Keratinocyte (primary cell): ENCODE measurements around the gene TCF15. TPM values are rescaled to one million over a fixed set of nuclear protein-coding genes. Genes with fewer than 3 reads are reported as not detected.

Experiments
- DNase-seq: peaks from one replicate; pipeline ENCODE4 v3.0.0-alpha.2; 2011; ENCODE audit warnings: low read depth, missing footprints, low spot score
- FAIRE-seq: peaks from 2 replicates; lab custom pipeline; 2011; peaks lifted over from hg19 to GRCh38; lab: Jason Lieb, UNC
- H2AFZ ChIP-seq: 2 replicates; pipeline ENCODE4 v1.6.0; 2012; ENCODE audit warnings: low read length, control low read depth, inconsistent platforms; ENCODE audit not compliant: control insufficient read depth
- H3K27ac ChIP-seq: 2 replicates; pipeline ENCODE4 v1.5.1; 2011; ENCODE audit warnings: low read length; ENCODE audit not compliant: control insufficient read depth, insufficient read depth
- H3K27me3 ChIP-seq: 3 replicates; pipeline ENCODE4 v1.6.0; 2011; ENCODE audit warnings: low read length; ENCODE audit not compliant: control insufficient read depth, insufficient read depth; ENCODE audit errors: extremely low read depth
- H3K36me3 ChIP-seq, 2 experiments: 2 replicates in 1 of 2; 3 replicates in 1 of 2; pipeline ENCODE4 v1.5.1; 2011; ENCODE audit warnings: low read length in 2 of 2, mild to moderate bottlenecking in 1 of 2; ENCODE audit not compliant: control insufficient read depth in 2 of 2, insufficient read depth in 2 of 2; ENCODE audit errors: extremely low read depth in 1 of 2
- H3K4me1 ChIP-seq: 3 replicates; pipeline ENCODE4 v1.5.1; 2011; ENCODE audit warnings: low read length; ENCODE audit not compliant: control insufficient read depth, insufficient read depth; ENCODE audit errors: extremely low read depth
- H3K4me2 ChIP-seq: 3 replicates; pipeline ENCODE4 v1.6.0; 2011; ENCODE audit warnings: low read depth, low read length; ENCODE audit not compliant: control insufficient read depth, insufficient read depth; ENCODE audit errors: extremely low read depth
- H3K4me3 ChIP-seq, 3 experiments: fragments of 200-600 bp in 1 of 3; sonication (generic) in 1 of 3; 2 replicates in 2 of 3; 3 replicates in 1 of 3; pipeline ENCODE4 v1.5.1; 2011 to 2016; ENCODE audit warnings: low read length in 3 of 3, mild to moderate bottlenecking in 3 of 3, control low read depth in 2 of 3, inconsistent platforms in 1 of 3, low read depth in 1 of 3, mixed read lengths in 1 of 3, mixed run types in 1 of 3, moderate library complexity in 1 of 3; ENCODE audit not compliant: control insufficient read depth in 2 of 3, insufficient read depth in 2 of 3; ENCODE audit errors: extremely low read depth in 1 of 3
- H3K79me2 ChIP-seq: 2 replicates; pipeline ENCODE4 v1.6.0; 2012; ENCODE audit warnings: low read length; ENCODE audit not compliant: control insufficient read depth, insufficient read depth
- H3K9ac ChIP-seq: 3 replicates; pipeline ENCODE4 v1.6.0; 2011; ENCODE audit warnings: low read length; ENCODE audit not compliant: control insufficient read depth, insufficient read depth; ENCODE audit errors: extremely low read depth
- H3K9me1 ChIP-seq: 3 replicates; pipeline ENCODE4 v1.6.0; 2011; ENCODE audit warnings: low read length; ENCODE audit not compliant: control insufficient read depth, insufficient read depth; ENCODE audit errors: extremely low read depth
- H3K9me3 ChIP-seq: 2 replicates; pipeline ENCODE4 v1.5.1; 2012; ENCODE audit warnings: low read depth, low read length; ENCODE audit not compliant: control insufficient read depth
- H4K20me1 ChIP-seq: 3 replicates; pipeline ENCODE4 v1.6.0; 2011; ENCODE audit warnings: low read length; ENCODE audit not compliant: control insufficient read depth, insufficient read depth; ENCODE audit errors: extremely low read depth
- CTCF ChIP-seq, 3 experiments: IDR thresholded peaks in 1 of 3; conservative IDR thresholded peaks in 1 of 3; optimal IDR thresholded peaks in 1 of 3; 2 replicates in 2 of 3; 3 replicates in 1 of 3; pipeline versions ENCODE3 to v1.5.1; 2011; ENCODE audit warnings: low read length in 3 of 3, mild to moderate bottlenecking in 3 of 3, moderate library complexity in 2 of 3, control low read depth in 1 of 3, inconsistent platforms in 1 of 3; ENCODE audit not compliant: insufficient read depth in 2 of 3; ENCODE audit errors: extremely low read depth in 1 of 3
- EZH2 ChIP-seq: IDR thresholded peaks from one replicate; pipeline ENCODE4 v1.6.1; 2012; ENCODE audit warnings: inconsistent platforms, mild to moderate bottlenecking, low read length, moderate library complexity
- dilution Hi-C: fragments of 300-500 bp; cut with MboI; formaldehyde crosslinking; loops from one replicate; pipeline ENCODE4 v1.7.0; 2020; ENCODE audit warnings: low sequenced_read_pairs; ENCODE audit not compliant: extremely low pct_ligation_motif_present
- polyA plus RNA-seq, 5 experiments: library from polyadenylated mRNA; depleted of rRNA in 3 of 5; stranded (reverse) in 3 of 5; stranded (forward) in 1 of 5; unstranded in 1 of 5; fragments of >200 nt; gene quantifications; 1 replicate in 1 of 5; 2 replicates in 3 of 5; 3 replicates in 1 of 5; pipeline versions ENCODE4 v1.2.1 to v1.2.3, GENCODE V29; 2011 to 2012; ENCODE audit warnings: missing spikeins in 2 of 5, low read depth in 1 of 5, low replicate concordance in 1 of 5

TCF15 gene
- polyA plus RNA-seq, 1 donor (not counting 4 experiments of a cell fraction or from before 2014, with no cell fraction given) = not detected

DNA sequence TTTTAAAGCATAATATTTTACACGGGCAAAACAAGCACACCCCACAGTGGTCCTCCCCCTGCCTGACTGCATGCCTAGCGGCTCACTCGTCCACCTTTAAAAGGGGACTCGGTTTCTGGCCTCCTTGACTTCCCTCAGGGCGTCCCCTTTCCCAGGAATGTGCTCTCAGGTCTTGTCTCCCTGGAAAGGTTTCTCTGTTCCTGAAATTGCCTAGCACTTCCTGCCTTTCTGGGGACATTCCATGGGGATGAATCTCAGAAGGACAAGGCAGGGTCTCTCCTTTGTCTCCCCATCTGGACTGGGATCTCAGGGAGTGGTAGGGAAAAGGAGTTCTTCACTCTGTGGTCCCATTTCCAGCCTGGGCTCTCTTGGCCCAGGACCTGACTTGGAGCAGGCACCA, 4.9 kb downstream of the TCF15 start:
- Histone ChIP-seq H3K27me3 (peaks cover 40% of the 10 kb centered on the region), H3K9ac (no peak overlapping the region), H3K4me1 (no peaks in the 10 kb centered on the region), H3K9me1 (no peaks in the 10 kb centered on the region), H3K36me3 (no peaks in the 10 kb centered on the region), H3K9me3 (no peaks in the 10 kb centered on the region), H2AFZ (no peak overlapping the region), H3K4me2 (no peak overlapping the region), H4K20me1 (no peaks in the 10 kb centered on the region), H3K4me3 (no peak overlapping the region), H3K27ac (no peak overlapping the region), H3K79me2 (no peaks in the 10 kb centered on the region)
- FAIRE-seq = no peak
- TF ChIP-seq CTCF (optimal IDR thresholded peaks at IDR 0.05 in 1 of 3, IDR thresholded peaks at IDR 0.05 in 1 of 3, conservative IDR thresholded peaks at IDR 0.05 in 1 of 3; ENCODE audit: extremely low read depth in 1 of 3, insufficient read depth in 2 of 3, low read length in 3 of 3) (no peak), EZH2 (no peak)
- DNase-seq = no peak
- dilution Hi-C loops = no loop called here

DNA sequence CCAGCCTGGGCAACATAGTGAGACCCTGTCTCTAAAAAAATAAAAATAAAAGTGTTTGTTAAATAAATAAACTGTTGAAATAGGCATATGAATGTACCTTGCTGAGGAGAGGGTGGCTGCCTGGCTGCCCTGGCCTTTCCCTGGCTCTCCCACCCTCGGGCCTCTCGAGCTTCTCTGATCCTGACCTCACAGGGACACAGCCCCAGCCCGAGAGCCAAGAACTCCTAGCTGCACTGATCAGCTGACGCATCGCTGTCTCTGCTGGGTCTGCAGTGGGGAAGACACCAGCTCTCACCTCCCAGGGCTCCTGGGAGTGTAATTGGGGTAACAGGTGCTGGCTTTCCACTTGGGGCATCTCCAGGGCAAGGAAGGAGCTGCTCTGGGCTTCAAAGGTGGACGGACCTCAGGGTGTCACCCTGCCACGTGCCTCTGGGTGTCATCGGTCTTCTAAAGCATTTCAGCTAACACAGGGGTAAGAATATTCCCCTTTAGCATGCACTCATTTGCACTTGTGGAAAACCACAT, 6.9 kb downstream of the TCF15 start:
- Histone ChIP-seq H3K9ac (no peak overlapping the region), H3K27me3 (peaks cover 22% of the 10 kb centered on the region), H3K4me1 (no peaks in the 10 kb centered on the region), H3K9me3 (no peaks in the 10 kb centered on the region), H2AFZ (no peak overlapping the region), H3K9me1 (no peaks in the 10 kb centered on the region), H3K4me2 (no peak overlapping the region), H3K27ac (no peak overlapping the region), H3K79me2 (no peaks in the 10 kb centered on the region), H3K36me3 (no peaks in the 10 kb centered on the region), H3K4me3 (no peak overlapping the region), H4K20me1 (no peaks in the 10 kb centered on the region)
- no peak for FAIRE-seq
- dilution Hi-C loops = no loop called here
- DNase-seq = no peak
- TF ChIP-seq CTCF (optimal IDR thresholded peaks at IDR 0.05 in 1 of 3, IDR thresholded peaks at IDR 0.05 in 1 of 3, conservative IDR thresholded peaks at IDR 0.05 in 1 of 3; ENCODE audit: extremely low read depth in 1 of 3, insufficient read depth in 2 of 3, low read length in 3 of 3) = no peak
- no peak for TF ChIP-seq EZH2
